WERI-Rb-1 (cell line): ENCODE data around the gene CLP1.

Experiments
- DNase-seq: peaks from one replicate; pipeline ENCODE4 v3.0.0-alpha.2; 2020
- H3K27ac ChIP-seq: fragments of 250-450 bp; sonication (Bioruptor Pico); 2 replicates; pipeline ENCODE4 v1.5.1; 2020; ENCODE audit warnings: mild to moderate bottlenecking, moderate library complexity
- H3K27me3 ChIP-seq: fragments of 250-450 bp; sonication (Bioruptor Pico); 2 replicates; pipeline ENCODE4 v1.5.1; 2021; ENCODE audit warnings: mild to moderate bottlenecking, low read depth, moderate library complexity; ENCODE audit not compliant: insufficient read depth, severe bottlenecking
- H3K36me3 ChIP-seq: fragments of 250-450 bp; sonication (Bioruptor Pico); 2 replicates; pipeline ENCODE4 v1.5.1; 2020; ENCODE audit warnings: mild to moderate bottlenecking, moderate library complexity
- H3K4me3 ChIP-seq: 2 replicates; pipeline ENCODE4 v1.5.1; 2011; ENCODE audit warnings: low read depth, mild to moderate bottlenecking, control low read depth, low read length
- H3K9me3 ChIP-seq: fragments of 250-450 bp; sonication (Bioruptor Pico); 2 replicates; pipeline ENCODE4 v1.5.1; 2021; ENCODE audit warnings: mild to moderate bottlenecking, moderate library complexity; ENCODE audit not compliant: severe bottlenecking
- TF ChIP-seq, protein P1 (sequence below): IDR thresholded peaks from 2 replicates; pipeline ENCODE4 v1.5.1; 2011; ENCODE audit warnings: low read depth, mild to moderate bottlenecking, control low read depth, inconsistent platforms, low read length

Gene CLP1

DNA sequence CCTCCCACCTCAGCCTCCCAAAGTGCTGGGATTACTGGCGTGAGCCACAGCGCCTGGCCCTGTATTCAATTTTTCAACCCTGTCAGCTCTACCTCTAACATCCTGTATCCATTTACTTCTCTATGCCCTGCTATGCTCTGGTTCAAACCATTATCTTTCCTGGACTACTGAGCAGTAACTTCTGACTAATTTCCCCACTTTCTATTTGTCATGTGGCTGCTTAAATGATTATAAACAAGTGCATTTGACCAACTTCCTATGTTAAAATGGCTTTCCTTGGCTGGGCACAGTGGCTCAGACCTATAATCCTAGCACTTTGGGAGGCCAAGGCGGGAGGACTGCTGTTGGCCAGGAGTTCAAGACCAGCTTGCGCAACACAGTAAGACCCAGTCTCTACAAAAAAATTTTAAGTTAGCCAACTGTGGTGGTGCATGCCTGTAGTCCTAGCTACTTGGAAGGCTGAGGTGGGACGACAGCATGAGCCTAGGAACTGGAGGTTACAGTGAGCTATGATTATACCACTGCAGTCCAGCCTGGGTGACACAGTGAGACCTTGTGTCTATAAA, 52.3 kb downstream of the CLP1 start:
- DNase-seq = no peak
- H3K36me3 ChIP-seq = peaks cover 46% of the 10 kb centered on the region

More for the DNA sequence above, 52.3 kb downstream of the CLP1 start:
- no peaks in the 10 kb centered on the region for H3K9me3 ChIP-seq
- H3K27ac ChIP-seq = no peak overlapping the region
- TF ChIP-seq, protein P1, sequence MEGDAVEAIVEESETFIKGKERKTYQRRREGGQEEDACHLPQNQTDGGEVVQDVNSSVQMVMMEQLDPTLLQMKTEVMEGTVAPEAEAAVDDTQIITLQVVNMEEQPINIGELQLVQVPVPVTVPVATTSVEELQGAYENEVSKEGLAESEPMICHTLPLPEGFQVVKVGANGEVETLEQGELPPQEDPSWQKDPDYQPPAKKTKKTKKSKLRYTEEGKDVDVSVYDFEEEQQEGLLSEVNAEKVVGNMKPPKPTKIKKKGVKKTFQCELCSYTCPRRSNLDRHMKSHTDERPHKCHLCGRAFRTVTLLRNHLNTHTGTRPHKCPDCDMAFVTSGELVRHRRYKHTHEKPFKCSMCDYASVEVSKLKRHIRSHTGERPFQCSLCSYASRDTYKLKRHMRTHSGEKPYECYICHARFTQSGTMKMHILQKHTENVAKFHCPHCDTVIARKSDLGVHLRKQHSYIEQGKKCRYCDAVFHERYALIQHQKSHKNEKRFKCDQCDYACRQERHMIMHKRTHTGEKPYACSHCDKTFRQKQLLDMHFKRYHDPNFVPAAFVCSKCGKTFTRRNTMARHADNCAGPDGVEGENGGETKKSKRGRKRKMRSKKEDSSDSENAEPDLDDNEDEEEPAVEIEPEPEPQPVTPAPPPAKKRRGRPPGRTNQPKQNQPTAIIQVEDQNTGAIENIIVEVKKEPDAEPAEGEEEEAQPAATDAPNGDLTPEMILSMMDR = no peak
- no peak overlapping the region for H3K4me3 ChIP-seq
- no peaks in the 10 kb centered on the region for H3K27me3 ChIP-seq
